Tongue (tissue), 2 donors: ENCODE data around the gene DNAH7. TPM values are rescaled to one million over a fixed set of nuclear protein-coding genes. Genes with fewer than 3 reads are reported as not detected.

Experiments
- DNase-seq: peaks from one replicate; pipeline ENCODE4 v3.0.0-alpha.2; 2015
- total RNA-seq: library from RNA; depleted of rRNA; stranded (reverse); fragments of >200 nt; gene quantifications from one replicate; pipeline ENCODE4 v1.2.3, GENCODE V29; 2014

The DNAH7 gene
- total RNA-seq, 1 donor from 2014 or later = 0.31 TPM

GRCh38 chr2:195808189-195808588 is 260.4 kb downstream of the DNAH7 start:
- no peak for DNase-seq

DNA sequence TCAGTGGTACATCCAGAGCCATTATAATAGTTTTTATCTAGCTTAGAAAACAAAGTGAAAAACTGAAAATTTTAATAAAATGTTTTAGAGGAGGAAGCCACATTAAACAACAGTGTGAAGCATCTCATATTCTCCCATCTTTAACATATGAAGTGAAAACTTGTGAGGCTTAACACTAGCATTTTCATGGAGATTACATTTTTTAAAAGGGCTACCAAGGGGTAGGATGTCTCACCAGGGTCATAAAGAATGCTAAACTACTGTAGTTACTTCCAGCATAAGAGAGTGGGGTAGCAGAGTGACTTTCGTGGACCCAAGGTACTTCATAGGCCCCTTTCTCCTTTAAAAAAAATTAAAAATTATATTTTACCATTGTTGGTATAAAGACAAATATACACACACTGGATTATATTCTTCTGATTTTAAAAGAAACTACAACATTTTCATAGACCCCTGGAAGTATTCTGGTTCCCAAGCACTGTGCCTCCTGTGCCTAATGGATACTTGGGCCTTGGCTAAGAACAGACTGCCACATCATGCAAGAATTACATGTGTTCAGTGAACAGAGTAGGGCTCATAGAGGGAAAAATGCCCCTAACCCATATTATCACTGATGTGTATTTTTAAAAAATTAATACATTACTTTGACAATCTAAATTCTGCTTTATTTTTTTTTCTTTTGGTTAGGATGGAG is 263.2 kb downstream of the DNAH7 start:
- DNase-seq = no peak

DNA sequence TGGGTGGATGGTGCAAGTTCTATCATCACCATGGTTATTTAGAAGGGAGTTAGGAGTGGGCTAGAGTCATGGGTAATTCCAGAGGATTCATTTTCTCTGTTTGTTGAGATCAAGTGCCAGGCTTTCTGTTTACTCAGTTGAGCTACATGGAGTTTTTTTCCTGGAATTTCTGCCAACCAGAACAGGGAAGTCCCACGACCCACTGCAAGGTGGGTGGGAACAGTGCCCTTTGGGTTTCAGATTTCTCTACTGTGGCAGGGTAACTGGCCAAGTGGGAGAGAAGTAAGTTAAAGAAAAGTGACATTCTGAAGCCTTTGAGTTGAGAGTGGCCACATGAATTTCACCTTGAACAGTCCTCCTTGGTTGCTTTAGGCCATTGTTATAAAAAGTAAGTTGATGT is 272.8 kb downstream of the DNAH7 start:
- DNase-seq = no peak

- no peak for DNase-seq
These were observed 274.8 kb downstream of the DNAH7 start for GRCh38 chr2:195793881-195794280.

- DNase-seq = no peak
These were observed 286.5 kb downstream of the DNAH7 start for GRCh38 chr2:195782156-195782555.

GRCh38 chr2:195779491-195779890 is 289.1 kb downstream of the DNAH7 start:
- DNase-seq = no peak

DNA sequence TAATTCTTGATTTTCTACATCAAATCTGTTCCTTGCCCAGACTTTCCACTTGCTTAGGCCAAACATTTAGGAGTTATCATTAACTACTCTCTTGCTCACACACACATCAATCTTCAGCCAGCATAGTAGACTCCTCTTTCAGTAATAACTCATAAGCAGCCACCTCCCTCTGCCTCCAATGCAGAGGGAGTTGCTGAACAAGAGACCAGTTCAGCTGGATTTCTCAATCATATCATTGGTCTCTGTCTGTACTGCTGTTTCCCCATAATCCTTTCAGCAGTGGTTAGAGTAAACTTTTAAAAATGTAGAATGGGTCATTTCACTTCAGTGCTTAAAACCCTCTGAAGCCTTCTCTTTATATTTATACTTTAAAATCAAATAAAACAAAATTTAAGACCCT is 298.7 kb downstream of the DNAH7 start:
- no peak for DNase-seq

DNA sequence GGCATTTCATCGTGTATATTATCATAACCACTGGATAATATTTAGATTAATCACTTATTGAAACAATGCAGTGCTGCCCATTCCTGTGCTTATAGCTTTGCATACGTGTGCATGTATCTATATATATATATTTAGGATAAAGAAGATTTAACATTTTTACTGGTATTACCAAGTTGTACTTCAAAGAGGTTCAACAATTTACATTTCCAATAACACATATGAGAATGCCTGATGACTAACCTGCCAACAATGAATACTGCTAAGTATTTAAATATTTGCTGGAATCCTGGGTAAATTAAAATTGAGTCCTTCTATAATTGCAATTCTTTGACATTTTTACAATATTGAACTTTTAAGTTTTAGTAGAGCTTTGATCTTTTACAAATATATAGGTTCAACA is 300.2 kb downstream of the DNAH7 start:
- no peak for DNase-seq

DNA sequence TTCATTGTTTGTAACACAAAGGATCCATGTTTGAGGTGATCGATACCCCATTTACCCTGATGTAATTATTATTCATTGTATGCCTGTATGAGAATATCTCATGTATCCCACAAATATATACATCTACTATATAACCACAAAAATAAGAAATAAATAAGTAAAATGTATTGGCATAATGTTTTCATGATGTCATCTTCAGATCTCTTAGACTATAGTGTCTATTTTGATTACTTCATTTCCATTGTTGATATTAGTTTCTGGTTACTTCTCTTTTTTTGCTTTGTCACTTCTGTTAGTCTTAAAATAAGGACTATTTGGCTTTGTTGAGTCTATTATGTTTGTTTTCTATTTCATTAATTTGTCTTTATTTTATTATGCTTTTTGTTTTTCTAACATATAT is 301.9 kb downstream of the DNAH7 start:
- DNase-seq = no peak

- DNase-seq = no peak
These were observed 304.8 kb downstream of the DNAH7 start for GRCh38 chr2:195763866-195764265.

- DNase-seq = no peak
These were observed 308.8 kb downstream of the DNAH7 start for GRCh38 chr2:195759877-195760276.

GRCh38 chr2:195758846-195759245 is 309.8 kb downstream of the DNAH7 start:
- no peak for DNase-seq

- DNase-seq = no peak
These were observed 312.3 kb downstream of the DNAH7 start for GRCh38 chr2:195756218-195756942.

GRCh38 chr2:195741191-195741590 is 327.4 kb downstream of the DNAH7 start:
- DNase-seq = no peak

DNA sequence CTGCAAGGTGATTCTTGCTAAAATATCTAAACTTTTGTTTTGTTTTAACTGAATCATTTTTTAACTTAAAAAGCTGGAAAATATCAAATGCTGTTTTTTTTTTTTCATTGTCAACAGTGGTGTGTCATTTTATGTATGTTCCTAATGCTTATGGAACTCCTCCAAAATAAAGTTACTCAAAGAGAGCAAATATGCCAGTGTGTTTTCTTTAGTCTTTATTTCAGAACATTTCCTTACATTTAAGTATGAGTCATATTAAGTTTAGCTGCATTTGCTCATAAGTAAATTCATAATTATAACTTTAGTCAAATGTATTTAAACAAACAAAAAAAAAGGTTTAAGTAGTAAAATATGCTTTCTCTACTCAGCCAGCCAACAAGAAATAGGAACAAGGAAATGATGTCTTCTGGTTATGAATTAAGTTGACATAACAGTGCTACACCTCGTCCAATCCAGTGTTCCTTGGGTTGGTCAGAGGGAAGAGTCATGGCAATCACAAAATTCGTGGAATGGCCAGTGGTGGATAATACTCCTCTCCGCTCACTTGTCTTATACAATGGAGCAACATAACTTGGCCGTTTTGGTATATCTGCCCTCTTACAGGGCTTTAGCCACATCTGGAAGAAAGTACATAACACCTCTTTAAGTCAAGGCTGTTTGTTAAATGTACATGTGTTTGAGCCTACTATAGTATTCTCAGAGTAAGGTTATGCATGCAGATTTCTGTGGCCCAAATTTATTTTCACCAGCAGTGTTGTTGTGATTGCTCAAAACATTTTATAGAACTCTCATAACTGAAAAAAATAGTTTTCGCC is 330.9 kb downstream of the DNAH7 start:
- no peak for DNase-seq

DNA sequence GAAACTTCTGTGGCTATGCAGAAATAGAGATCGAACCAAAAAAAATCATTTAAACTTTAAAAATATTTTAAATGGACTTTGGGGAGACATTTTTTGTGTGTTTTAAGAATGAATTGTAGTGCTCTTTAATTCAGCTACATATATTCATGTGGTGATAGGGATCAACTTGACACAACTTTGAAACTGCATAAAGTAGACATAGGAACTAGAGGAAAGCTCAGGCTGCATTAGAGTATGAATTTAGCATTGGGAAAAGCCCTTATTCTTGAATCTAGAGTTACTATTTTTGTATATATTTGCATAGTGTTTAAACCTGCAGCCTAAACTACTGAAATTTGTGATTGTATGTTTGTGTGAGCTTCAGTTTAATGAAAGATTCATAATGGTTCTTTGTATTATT is 333.3 kb downstream of the DNAH7 start:
- no peak for DNase-seq

GRCh38 chr2:195734931-195735330 is 333.7 kb downstream of the DNAH7 start:
- no peak for DNase-seq

DNA sequence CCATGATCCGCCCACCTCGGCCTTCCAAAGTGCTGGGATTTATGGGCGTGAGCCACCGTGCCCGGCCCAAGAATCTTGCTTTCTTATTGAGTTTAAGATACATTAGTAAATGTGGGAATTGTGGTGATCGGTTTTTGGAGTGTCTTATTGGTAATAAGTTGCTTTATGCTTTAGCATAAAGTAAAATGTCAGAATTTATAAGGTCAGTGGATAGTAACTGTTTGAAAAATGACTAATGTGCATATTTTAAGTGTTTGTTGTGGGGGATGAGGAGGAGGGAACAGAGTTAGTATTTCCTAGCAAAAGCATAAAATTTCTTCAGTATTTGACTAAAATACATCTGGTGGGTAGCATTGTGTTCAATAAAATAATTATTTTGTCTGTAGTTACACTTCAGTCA is 334.2 kb downstream of the DNAH7 start:
- DNase-seq = no peak

DNA sequence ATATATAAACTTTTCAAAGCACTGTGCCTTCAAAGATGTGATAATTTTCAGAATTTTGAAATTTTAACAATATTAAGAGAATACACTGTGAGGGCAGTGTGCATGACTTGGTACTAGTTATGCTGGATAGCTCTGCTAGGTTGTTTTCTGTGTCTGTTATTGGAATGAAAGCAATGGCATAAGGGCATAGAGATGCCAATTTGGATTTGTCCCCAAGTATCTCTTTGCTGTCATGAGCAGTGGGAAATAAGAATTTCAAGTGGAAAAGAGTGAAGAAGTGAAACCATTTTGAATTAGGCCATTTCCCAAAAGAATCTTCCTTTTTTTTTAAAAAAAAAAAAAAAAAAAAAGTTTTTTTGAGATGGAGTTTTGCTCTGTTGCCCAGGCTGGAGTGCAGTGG is 334.8 kb downstream of the DNAH7 start:
- no peak for DNase-seq

DNA sequence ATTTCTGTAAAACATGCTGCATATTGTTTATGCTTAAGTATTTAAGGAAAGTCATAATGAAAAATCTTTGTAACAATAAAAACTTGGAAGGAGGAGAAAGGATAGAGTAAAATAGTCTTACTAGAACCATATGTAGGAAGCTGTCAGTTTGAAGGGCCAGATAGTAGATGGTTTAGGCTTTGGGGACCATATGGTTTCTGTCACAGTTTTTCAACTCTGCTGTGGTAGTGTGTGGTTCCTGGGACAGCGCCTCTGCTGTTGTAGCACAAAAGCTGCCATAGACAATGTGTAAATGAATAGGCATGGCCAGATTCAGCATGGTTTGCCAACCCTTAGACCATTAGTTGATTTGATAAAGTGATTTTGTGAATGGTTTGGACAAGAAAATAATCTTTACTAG is 336.1 kb downstream of the DNAH7 start:
- no peak for DNase-seq

DNA sequence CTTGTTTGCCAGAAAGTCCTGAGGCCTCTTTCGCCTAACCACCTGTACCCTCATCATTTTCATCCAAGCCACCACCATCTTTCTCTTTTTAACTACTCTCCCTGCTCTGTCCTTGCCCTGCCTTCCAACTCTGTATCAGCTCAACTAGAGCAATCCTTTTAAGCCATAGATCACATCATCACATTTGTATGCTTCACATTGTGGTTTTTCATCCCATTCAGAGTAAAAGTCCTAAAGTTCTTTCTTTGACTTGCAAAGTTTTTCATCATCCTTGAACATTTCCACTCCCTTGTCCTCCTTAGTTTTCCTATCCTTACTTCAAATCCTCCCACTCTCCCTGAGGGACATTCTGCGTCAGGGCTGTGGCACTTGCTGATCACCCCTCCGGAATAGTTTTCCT is 337.7 kb downstream of the DNAH7 start:
- DNase-seq = no peak

- no peak for DNase-seq
These were observed 341.5 kb downstream of the DNAH7 start for GRCh38 chr2:195727106-195727505.

DNA sequence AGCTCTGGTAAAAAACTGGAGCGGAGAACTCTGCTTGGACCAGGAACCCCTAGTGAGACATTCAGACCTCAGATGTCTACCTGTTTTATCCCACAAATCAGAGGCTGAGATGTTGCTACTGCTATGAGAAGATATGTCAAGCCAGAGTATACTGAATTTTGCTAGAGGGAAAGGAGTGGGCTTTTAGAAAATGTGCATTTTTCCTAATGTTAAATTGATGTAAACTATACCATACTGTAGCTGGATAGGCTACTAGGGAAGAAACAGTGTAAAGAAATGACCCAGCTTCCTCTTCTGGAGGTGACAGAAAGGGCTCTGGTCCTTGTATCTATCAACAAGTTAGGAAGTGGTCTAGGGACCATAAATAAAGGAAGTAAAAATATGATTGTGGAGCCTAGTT is 346.6 kb downstream of the DNAH7 start:
- DNase-seq = no peak
